T-helper 9 cell (primary cell): ENCODE measurements around the gene MDM4.
"Not testable (repeated sequence)": the region's sequence is repeated elsewhere in the genome, so short reads cannot be mapped to it uniquely, and the experiment has no call there.

Experiments used
- DNase-seq: peaks from one replicate; pipeline ENCODE4 v3.0.0-alpha.2; 2020
- total RNA-seq, 2 donors: gene quantifications; one replicate each; lab custom pipeline; 2026; lab: John Stamatoyannopoulos, UW

The MDM4 gene
- 157 to 298 reads per million in 2 donors for total RNA-seq

DNA sequence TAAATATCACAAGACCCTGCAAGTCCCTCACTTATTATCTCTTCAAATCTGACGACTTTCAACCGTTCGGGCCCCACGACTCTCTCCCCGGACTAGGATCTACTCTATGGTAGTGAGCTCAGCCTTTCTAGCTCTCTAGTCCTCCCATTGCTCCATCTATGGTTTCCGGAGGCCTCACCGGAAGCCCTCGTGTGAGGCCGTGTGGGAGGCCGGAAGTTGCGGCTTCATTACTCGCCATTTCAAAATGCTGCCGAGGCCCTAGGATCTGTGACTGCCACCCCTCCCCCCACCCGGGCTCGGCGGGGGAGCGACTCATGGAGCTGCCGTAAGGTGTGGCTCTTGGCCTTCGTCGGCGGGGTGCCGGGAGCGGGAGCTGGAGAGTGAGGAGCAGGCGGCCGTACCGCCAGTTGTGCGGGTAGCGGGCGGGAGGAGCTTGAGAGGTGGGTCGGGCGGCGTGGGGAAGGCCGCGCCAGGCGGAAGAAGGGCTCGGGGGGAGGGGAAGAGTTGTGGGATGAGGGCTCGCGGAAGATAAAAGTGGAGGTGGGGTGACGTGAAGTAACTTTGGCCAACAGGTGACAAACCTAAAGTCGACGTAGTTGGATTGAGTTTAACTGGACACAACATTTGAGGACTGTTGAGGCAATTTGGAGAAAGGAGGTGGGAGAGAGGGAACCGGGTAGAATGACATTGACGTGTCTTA lies at the start of gene MDM4:
Gene MDM4, plus strand, starts transcription at position 227 of the 700 bp plus-strand sequence. CDS start 9,113 bp downstream, outside the sequence.
- peak; percentile 86 for DNase-seq

DNA sequence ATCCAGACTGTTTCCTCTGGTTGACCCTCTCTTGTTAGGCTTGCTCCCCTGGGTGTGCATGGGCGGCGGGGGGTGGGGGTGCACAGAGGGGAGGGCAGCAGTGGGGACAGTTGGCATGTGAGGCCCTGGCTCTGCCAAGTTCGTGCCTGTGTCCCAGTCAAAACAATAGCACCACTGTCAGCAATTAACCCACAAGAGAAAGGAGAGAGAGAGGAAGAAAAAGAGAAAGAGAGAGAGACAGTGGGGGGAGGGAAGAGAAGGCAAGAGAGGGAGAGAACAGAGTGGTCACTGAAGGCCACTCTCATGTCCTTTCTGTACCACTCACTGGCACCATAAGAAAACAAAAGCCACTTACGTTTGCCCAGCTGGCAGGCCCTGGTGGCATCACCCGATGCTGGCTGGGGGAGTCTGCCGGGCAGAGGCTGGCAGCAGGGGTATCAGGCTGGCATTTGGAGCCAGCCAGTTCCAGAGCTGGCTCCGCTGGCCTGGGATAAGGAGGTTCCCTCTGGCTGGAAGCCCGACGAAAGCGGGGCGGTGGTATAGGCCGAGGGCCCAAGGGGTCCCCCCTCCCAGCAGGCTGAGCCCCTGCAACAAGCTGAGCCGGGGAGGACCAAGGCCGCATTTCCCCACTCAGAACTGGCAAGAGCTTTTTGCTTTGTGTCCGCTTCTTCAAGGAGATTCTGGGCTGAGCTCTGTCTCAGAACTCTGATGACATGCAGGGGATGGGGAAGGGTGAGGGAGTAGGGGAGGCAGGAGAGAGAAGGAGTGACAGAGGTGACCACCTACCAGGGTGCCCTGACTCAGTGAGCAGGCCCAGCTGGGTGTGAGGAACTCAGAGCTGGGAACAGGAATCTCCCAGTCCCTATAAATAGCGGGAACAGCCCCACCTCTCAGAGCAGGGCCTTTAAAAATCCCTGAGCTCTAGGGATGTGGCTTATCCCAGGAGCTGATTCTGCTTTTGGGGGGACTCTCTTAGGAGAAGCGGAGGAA lies 49.5 kb upstream of the MDM4 start:
- DNase-seq: no peak

- no peak for DNase-seq
These were observed 48.0 kb upstream of the MDM4 start for GRCh38 chr1:204468206-204468605.

DNA sequence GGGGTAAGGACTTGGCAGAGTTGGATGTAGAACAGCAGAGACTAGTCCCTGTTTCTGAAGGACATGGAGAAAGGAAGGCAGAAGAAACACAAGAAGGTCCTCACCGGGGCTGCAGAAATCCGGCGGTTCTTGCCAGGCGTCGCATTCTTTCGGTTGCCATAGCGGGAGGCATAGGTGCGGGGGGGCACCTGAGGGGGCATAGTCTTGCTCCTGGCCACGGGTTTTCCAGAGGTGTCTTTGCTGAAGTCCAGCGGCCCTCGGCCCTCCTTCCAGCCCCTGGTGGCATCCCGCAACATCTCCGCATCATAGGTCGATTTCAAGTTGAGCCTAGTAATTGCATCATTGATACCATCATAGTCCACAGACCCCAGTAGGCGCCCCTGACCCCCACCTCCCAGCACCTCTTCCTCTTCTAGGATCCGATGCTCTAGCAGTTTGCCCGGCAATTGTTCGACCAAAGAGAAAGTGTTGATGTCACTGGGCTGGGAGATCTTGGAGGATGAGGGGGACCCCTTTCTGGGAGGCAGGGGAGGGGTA lies 47.4 kb upstream of the MDM4 start:
- DNase-seq: no peak

GRCh38 chr1:204469304-204469703 lies 46.9 kb upstream of the MDM4 start:
- DNase-seq: no peak

DNA sequence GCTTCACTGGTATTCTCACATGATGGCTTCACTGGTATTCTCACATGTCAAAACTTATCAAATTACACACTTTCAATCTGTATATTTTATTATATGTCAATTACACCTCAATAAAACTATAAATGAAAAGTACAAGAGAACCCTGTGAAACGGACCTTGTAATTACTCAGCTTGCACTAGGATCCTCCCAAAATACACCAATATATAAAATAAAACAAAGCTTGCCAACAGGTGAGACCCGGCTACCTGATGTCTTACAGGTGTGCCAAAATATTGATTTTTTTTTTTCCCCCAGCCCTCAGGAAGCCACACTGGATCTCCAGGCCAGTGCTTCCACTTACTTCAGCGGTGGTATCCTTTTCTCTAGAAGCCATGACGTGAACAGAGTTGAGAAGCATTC lies 44.5 kb upstream of the MDM4 start:
- no peak for DNase-seq

DNA sequence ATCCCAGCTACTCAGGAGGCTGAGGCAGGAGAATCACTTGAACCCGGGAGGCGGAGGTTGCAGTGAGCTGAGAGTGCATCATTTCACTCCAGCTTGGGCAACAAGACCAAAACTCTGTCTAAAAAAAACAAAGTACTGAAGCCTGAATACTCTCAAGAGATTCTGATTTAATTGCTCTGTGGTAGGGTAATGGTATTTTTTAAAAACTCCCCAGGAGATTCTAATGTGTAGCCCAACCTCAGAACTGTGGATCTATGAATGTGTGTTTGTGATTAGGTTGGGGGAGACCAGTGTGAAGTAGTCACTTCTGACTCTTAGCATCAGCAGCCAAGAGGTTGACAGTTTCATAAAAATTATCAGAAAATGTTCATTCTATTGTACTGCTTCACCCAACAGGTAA lies 43.5 kb upstream of the MDM4 start:
- DNase-seq: no peak

- DNase-seq: no peak
These were observed 42.7 kb upstream of the MDM4 start for GRCh38 chr1:204473400-204473965.

DNA sequence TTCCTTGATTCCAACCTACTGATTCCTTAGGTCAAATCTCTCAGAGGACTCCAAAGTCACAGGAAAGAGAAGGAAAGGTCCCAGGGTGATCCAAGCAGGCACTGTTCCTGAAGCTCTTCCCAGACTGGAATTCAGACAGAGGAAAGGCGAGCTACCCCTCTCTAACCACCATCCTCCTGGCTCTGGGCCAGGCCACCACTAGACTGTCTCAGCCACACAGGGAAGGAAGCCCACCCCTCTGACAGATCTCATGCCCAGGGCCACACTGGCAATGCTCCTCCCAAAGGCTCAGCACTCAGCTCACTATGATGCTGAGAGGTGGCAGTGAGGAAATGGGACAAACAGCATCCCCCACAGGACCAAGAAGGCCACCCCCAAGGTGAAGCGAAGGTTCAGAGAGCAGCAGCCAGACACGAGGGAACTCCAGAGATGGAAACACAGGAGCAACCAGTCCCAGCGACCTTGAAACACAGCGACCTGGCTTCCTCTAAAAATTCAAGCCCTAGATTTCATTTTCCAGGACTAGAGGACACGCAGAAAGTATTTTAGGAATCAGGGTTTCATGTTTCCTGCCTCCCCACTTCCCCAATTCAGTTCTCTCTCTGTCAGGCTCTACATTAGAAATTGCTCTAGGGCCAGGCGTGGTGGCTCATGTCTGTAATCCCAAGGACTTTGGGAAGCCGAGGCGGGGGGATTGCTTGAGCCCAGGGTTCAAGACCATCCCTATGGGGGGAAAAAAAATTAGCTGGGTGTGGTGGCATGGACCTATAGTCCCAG lies 40.4 kb upstream of the MDM4 start:
- DNase-seq: no peak

DNA sequence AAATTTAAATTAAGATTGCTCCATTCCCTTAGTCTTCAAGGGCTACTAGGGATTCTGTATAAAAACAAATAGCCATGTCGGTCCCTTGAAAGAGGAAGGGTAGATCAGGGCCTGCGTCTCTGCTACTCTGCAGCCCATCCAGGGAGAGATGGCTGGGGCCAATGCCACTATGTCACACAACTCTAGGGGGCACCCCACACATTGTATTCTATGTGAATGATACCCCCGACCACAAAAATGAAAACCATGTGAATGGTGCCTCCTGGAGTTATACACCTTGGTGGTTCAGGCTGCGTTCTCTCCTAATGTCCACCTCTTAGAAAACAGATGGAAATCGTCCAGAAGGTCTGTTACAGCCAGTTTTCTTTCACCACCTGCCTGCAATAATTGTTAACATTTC lies 39.6 kb upstream of the MDM4 start:
- no peak for DNase-seq

- no peak for DNase-seq
These were observed 39.0 kb upstream of the MDM4 start for GRCh38 chr1:204477036-204477740.

DNA sequence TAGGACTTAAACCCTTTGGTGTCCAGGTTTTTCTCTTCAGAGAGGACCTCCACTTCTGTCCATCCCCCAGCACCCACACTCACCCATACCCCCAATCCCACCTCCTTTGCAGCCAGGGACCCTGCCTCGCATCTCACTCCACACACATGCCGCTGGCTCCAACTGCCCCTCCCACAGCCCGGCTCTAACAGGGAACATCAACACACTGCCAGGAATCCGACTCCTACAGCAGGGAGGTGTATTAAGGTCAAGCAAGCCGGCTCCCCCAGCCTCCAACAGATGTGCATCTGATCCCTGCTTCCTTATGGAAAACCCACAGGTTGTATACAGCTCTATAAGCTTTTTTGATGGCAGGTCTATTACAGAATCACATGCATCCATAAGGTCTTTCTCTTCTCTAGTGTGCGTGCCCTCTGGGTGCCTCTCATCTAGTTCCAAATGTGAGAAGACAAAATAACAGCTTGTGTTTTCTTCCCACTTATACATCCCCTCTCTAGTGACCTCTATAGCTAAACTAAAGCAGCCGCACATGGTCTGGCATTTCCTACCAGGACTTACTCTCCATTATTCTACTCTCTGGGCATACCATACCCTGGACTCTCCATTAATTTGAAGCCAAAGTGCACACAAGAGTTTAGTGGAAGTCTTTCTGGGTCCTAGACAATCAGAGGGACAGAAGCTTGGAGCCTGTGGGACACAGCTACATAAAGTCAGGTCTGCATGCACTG lies 37.9 kb upstream of the MDM4 start:
- no peak for DNase-seq

DNA sequence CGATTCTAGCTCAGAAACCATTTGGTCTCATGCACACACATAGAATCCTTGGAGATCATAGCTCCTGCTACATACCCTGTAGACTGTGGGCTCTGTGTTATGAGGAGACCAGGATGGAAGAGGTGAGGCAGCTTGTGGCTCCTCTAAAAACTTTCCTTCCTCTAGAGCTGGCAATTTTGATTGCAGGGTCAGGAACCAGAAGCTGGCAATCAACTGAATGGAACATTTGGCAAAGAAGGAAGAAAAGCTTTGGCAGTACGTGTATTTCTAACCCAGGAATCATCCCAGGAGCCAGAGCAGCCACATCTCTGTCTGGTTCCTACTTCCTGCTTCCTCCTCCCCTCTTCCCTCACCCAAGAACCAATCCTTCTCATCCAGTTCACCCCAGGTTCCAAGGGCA lies 37.3 kb upstream of the MDM4 start:
- no peak for DNase-seq

DNA sequence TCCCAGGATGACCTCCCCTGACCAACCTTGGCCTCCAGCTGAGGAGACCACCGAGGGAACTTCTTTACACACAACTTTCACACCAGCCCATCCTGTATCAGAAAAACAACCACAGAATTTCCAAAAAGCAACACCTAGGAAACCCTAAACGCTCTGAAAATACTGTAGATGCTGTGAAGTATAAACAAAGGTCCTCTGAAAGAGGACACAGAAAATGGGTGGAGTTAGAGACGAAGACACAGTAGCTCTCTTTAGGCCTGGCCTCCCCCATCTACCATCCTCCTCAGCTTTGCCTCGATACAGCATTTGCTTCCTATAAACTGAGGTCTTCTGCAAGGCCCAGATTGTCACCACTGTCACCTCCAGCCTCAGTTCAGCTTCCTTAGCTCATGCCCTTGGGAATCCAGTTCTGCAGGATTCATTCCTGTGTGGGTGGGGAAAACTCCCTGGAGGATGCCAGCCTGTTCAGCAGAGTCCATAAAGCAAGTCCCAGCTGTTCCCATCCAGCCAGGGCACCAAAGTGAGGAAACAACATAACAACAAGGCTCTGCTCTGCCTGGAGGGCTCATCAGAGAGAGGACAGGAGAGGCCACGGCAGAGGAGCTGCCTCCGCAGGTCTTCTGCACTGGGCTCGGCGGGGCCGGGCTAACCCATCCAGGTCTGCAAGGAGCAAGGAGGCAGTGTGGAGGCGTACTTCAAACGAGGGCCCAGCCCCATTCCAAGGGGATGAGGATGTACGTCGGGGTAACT lies 36.6 kb upstream of the MDM4 start:
- DNase-seq: no peak

DNA sequence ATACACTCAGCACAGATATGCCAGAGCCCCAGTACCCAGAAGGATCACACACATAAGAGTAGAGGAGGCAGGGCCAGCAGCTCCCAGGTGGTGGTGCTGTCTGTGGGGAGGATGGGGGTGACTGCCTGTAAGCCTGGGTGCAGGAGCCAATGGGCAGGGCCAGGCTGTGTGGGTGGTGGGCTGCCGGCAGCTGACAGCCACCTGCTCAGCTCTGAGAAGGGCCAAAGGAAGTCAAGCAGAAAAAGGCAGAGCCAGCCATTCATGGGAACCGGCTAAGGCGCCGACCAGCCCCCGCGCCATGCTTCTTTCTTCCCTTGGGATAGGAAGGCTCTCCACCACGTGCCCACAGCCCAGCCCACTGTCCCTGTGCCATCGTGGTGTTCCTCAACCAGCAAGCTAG lies 35.7 kb upstream of the MDM4 start:
- no peak for DNase-seq

- DNase-seq: no peak
These were observed 32.4 kb upstream of the MDM4 start for GRCh38 chr1:204483791-204484190.

DNA sequence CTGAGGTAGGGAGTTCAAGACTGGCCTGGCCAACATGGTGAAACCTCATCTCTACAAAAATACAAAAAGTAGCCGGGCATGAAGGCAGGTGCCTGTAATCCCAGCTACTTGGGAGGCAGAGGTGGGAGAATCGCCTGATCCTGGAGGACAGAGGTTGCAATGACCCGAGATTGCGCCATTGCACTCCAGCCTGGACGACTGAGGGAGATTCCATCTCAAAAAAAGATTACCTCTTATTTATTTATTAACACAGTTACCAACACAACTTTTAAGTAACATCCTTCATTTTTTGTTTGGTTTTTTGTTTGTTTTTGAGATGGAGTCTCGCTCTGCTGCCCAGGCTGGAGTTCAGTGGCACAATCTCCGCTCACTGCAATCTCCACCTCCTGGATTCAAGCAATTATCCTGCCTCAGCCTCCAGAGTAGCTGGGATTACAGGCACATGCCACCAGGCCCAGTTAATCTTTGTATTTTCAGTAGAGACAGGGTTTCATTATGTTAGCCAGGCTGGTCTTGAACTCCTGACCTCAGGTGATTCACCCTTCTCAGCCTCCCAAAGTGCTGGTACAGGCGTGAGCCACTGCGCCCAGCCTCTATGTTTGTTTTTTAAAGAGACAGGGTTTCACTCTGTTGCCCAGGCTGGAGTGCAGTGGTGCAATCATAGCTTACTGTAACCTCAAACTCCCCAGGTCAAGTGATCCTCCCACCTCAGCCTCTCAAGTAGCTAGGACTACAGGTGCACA lies 29.5 kb upstream of the MDM4 start:
- DNase-seq: not testable (repeated sequence)

GRCh38 chr1:204487256-204487615 lies 29.0 kb upstream of the MDM4 start:
- no peak for DNase-seq

DNA sequence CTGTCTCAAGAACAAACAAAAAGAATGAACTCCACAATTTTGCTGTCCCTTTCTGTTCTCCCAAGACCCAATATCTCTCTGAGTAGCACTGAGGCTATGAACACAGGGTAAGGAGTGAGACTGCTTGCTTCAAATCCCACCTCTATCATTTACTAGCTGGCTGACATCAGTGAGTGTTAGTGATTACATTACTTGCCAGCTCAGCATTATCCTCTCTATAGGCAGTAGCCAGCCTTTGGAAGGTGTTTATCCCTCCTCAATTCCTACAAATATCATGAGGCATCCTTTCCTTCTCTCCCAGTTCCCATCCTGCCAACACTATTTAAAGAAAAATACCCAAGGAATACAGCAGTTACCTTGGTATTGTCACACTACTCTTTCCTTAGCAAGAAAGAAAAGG lies 24.6 kb upstream of the MDM4 start:
- DNase-seq: no peak
